ENCODE measurements around the gene MINDY2.

MINDY2 gene

DNA sequence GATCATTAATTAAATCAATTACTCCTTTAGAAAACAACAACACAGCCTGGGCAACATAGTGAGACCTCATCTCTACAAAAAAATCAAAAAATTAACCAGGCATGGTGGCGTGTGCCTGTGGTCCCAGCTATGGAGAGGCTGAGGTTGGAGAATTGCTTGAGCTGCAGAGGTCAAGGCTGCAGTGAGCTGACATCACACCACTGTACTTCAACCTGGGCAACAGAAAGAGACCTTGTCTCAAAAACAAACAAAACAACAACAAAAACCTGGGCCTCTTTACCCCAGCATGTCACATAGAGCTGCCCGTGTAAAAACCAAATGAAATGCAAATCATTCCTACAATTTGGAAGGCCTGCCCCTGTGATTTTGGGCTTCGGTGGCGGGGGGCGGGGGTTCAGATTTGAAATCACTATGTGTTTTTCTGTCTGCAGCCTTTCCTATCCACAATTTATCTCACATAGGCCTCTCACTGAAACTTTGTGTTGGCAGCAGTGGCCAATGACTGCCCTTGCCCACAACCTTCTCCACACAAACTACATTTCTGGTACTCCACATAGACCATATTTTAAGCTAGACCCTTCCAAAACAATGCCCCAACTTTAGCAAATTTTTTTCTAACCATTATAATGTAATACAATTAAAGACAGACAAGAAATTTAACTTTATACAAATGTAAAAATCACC is 28.1 kb upstream of the MINDY2 start:
- no peak overlapping the region for H3K4me3 Mint-ChIP-seq
- peaks cover 73% of the 10 kb centered on the region for H3K4me1 Mint-ChIP-seq
- no peaks in the 10 kb centered on the region for H3K27me3 Mint-ChIP-seq
- no peaks in the 10 kb centered on the region for H3K9me3 Mint-ChIP-seq
- ATAC-seq (no peak), DNase-seq (no peak)
- H3K36me3 Mint-ChIP-seq (ENCODE audit: low read depth): peaks cover 9% of the 10 kb centered on the region
- no peak overlapping the region for H3K27ac Mint-ChIP-seq

DNA sequence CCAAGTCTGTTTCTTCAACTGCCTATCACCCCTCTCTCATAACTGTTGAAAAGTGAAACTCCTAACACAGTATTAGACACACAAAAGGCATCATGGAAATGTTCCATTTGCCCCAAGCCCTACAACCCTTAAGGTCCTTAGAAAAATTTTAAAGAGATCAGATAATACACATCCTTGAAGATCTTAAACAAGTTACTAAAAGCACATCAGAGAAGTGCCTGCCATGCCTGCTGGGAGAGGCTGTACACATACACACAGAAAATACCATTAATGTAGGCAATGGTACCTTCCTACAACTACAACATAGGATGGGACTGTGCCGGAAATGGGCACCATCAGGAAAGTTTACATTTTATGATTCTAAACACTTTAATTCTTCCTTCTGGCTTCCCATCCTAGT is 24.9 kb upstream of the MINDY2 start:
- ATAC-seq: no peak
- Mint-ChIP-seq H3K4me1 (peaks cover 67% of the 10 kb centered on the region), H3K27me3 (no peaks in the 10 kb centered on the region), H3K27ac (no peak overlapping the region), H3K9me3 (no peaks in the 10 kb centered on the region), H3K36me3 (ENCODE audit: low read depth) (peaks cover 9% of the 10 kb centered on the region), H3K4me3 (peak overlapping the region; percentile 41)
- no peak for DNase-seq

DNA sequence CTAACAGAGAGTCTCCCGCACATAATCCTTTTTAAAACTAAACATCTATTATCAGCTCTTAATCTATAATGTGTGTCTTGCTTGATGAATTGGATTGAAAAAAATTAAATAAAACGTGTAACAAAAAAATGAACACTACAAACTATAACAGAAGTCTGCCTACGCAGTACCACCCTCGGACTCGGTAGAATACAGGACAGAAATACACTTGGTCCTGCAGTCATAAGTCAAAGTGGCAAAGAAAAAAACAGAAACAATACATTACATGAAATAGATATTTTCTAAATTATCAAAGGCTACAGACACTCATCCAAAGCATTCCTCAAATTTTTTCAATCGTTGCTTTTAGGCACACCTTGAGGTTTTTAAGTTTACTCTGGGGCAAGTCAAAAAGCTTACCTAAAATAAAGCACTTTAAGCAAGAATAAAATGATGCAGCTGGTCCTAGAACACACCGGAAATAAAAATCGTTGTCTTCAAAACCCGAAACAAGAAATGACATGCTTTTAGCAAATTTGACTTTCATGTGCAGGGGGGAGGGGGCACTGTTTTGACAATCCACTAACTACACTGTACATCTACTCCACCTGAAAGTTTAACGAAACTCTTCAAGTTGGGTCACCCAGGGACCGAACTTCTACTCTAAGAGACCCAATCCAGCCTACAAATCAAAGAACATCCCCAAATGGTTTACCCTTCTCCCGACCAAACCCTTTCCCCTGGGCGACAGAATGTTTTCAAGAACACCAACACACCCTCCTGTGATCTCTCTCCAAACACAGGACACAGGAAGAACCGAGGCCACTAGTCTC is 22.9 kb upstream of the MINDY2 start:
- Mint-ChIP-seq H3K4me1 (peaks cover 46% of the 10 kb centered on the region), H3K4me3 (peak overlapping the region; percentile 95), H3K27ac (peak overlapping the region; percentile 82), H3K36me3 (ENCODE audit: low read depth) (peaks cover 9% of the 10 kb centered on the region), H3K27me3 (no peaks in the 10 kb centered on the region), H3K9me3 (no peaks in the 10 kb centered on the region)
- DNase-seq (peak; percentile 31), ATAC-seq (no peak)

DNA sequence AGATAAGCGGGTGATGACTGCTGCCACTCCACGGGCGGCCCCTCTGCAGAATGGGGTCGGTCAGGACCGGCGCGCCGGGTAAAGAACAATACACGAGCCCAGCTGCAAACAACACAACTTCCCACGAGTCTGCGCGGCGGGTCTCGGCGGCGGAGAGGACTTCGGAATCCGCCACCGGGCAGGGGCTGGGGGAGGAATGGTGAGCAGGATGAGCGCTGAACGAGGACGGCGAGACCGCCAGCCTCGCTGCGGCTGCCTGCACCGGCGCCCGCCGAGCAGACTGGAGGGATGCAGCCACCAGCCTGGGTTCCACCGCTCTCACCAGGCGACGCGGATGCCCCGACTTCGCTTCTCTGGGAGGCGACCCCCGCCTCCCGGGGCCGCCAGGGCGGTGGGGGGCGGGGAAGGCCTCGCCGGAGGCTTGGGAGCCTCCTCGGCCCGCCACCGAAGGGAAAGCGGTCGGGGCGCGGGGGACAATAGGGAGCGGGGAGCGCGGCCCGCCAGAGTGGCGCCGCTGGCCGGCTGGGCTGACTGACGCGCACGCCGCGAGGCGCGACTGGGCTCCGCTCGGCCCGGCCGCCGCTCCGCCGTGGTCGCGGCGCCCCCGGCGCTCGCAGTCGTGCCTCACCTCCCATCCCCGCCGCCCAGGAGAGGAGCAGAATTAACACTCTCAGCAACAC is 22.1 kb upstream of the MINDY2 start:
- H3K27ac Mint-ChIP-seq: peak overlapping the region; percentile 89
- peak overlapping the region; percentile 95 for H3K4me3 Mint-ChIP-seq
- peak; percentile 53 for DNase-seq
- peaks cover 40% of the 10 kb centered on the region for H3K4me1 Mint-ChIP-seq
- peaks cover 7% of the 10 kb centered on the region for H3K36me3 Mint-ChIP-seq (ENCODE audit: low read depth)
- ATAC-seq: peak; percentile 8
- H3K27me3 Mint-ChIP-seq: no peaks in the 10 kb centered on the region
- no peaks in the 10 kb centered on the region for H3K9me3 Mint-ChIP-seq

DNA sequence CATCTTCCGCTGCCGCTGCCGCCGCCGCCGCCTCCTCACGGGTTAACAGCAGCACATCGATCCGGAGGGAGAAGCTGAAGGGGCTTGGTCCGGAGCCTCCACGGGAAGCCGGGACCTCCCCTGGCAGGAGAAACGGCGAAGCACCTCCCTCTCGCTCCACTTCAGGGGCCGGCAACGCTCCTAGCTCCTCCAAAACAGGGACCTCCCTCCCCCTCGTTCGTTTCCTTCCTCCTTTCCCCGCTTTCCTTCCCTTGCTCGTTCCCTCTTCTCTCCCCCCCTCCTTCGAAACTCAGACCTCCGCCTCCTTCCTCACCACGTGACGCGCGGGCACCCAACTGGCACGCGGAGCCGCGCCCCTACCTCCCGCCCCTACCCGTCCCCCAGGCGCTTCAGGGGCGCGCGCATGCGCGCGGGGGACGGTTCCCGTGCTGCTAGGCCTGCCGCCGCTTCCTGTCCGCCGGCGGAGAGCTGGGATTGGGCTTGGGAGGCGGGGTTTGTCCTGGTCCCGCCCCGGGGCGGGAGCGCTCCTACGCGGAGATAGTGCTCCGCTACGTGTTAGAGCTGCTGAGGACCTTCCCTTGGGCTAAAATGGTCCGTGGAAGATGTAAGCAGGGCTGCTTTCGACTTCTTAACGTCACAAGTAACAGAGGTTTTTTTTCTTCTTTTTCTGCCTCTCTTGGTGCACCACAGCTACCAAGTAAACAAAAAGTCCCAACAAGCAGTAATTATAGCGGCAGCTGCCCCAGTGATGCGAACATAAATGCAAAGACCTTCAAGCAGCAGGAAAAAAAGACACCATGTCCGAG is 21.4 kb upstream of the MINDY2 start, which contains the start of gene ADAM10:
Gene ADAM10, minus strand, starts transcription at position 176 of the 806 bp plus-strand sequence. Its CDS starts 173 bp downstream, at position 3.
- H3K4me1 Mint-ChIP-seq: peaks cover 32% of the 10 kb centered on the region
- peak within 1 kb of the TSS; percentile 95 for H3K4me3 Mint-ChIP-seq
- peaks cover 7% of the 10 kb centered on the region for H3K36me3 Mint-ChIP-seq (ENCODE audit: low read depth)
- H3K9me3 Mint-ChIP-seq: no peaks in the 10 kb centered on the region
- ATAC-seq: peak; percentile 93
- no peaks in the 10 kb centered on the region for H3K27me3 Mint-ChIP-seq
- H3K27ac Mint-ChIP-seq: peak within 1 kb of the TSS; percentile 89
- peak; percentile 99 for DNase-seq

DNA sequence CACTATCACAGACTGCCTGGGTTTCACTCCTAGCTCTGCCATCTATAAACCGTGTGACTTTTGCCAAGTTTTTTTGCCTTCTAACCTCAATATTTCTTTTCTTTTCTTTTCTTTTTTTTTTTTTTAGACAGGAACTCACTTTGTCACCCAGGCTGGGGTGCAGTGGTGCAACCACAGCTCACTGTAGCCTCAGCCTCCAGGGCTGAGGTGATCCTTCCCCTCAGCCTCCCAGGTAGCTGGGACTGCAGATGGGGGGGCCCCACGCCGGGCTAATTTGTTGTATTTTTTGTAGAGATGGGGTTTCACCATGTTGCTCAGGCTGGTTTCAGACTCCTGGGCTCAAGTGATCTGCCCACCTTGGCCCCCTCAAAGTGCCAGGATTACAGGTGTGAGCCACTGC is 18.4 kb upstream of the MINDY2 start:
- no peak overlapping the region for H3K27ac Mint-ChIP-seq
- no peaks in the 10 kb centered on the region for H3K36me3 Mint-ChIP-seq (ENCODE audit: low read depth)
- H3K4me1 Mint-ChIP-seq: peaks cover 14% of the 10 kb centered on the region
- no peaks in the 10 kb centered on the region for H3K27me3 Mint-ChIP-seq
- no peak overlapping the region for H3K4me3 Mint-ChIP-seq
- ATAC-seq (no peak), DNase-seq (no peak)
- H3K9me3 Mint-ChIP-seq: no peaks in the 10 kb centered on the region

DNA sequence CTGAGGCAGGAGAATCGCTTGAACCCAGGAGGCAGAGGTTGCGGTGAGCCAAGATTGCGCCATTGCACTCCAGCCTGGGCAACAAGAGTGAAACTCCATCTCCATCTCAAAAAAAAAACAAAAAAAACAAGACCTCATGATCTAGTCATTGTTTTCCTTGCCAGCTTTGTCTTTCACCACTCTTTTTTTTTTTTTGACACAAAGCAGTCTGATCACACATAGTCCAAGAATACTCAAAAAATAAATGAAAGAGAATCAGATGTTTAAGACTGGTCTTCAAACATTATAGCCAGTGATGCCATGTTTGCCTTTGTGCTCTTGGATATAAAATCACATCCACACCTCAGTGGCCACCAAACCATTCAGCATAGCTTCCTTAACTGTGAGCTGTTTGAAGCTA is 15.8 kb upstream of the MINDY2 start:
- DNase-seq: no peak
- H3K4me3 Mint-ChIP-seq: no peak overlapping the region
- peaks cover 6% of the 10 kb centered on the region for H3K4me1 Mint-ChIP-seq
- ATAC-seq: no peak
- H3K27me3 Mint-ChIP-seq: no peaks in the 10 kb centered on the region
- no peaks in the 10 kb centered on the region for H3K36me3 Mint-ChIP-seq (ENCODE audit: low read depth)
- H3K9me3 Mint-ChIP-seq: no peaks in the 10 kb centered on the region
- H3K27ac Mint-ChIP-seq: no peak overlapping the region

DNA sequence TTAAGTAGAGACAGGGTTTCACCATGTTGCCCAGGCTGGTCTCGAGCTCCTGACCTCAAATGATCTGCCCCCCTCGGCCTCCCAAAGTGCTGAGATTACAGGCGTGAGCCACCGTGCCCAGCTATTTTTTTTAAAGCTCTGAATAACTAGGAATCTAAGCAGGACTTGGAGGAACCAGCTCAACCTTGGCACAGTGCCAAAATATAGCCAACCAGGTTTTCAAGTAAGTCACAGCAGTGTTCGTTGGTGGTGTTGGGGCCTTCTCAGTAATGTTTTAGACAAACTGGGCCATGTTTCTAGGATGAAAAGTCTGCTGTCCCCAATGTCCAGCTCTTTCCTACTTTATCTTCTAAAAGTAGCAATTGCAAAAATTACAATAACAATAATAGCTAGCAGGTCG is 15.1 kb upstream of the MINDY2 start:
- DNase-seq (no peak), ATAC-seq (no peak)
- peaks cover 3% of the 10 kb centered on the region for H3K4me1 Mint-ChIP-seq
- H3K36me3 Mint-ChIP-seq (ENCODE audit: low read depth): no peaks in the 10 kb centered on the region
- H3K27ac Mint-ChIP-seq: no peak overlapping the region
- H3K27me3 Mint-ChIP-seq: no peaks in the 10 kb centered on the region
- no peak overlapping the region for H3K4me3 Mint-ChIP-seq
- no peaks in the 10 kb centered on the region for H3K9me3 Mint-ChIP-seq

DNA sequence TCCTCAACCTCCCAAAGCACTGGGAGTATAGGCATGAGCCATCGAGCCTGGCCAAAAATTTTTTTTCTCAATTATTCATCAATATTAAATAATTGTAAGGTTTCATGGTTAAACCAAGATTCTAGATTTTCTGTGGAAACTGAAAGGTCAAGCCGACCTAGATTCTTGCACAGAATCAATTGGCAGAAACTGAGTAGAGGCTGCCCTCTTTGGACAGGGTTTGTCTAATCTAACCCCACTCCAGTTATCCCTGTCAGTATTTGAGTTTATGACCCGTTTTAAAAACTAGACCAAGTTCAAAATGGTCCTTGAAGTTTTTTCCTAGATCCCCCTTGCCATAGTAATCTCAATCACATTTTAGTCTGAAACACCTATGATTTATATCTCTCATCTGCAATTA is 13.0 kb upstream of the MINDY2 start:
- Mint-ChIP-seq H3K4me3 (no peak overlapping the region), H3K36me3 (ENCODE audit: low read depth) (no peaks in the 10 kb centered on the region), H3K4me1 (peaks cover 6% of the 10 kb centered on the region), H3K9me3 (no peaks in the 10 kb centered on the region), H3K27ac (no peak overlapping the region), H3K27me3 (no peaks in the 10 kb centered on the region)
- ATAC-seq (peak; percentile 63), DNase-seq (no peak)

DNA sequence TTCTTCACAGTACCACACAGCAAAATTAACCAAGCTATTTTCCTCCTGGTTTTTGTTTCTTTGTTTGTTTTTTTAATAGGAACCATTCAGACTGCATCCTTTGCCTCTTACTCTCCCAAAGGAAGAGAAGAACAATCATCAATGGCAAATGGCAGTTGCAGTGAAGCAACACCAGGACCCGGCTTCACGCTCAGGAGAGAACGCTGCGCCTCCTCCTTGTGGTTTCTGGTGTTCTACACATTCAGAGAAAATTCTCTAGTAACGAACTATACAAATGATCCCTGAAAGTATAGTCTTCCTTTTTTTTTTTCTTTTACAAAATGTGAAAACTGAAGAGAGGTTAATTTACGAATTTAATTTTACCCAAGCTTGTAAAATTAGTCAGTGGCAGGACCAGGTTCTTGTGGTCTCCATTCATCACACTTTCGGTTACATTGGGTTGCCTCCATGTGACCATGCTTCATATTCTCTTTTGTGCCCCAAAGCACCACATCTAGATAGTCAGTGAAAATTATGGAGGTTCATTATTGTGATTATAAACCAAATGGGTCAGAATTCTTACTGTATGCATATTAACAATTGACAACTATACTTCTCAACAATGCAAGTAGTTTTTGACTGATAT is 10.6 kb upstream of the MINDY2 start:
- ATAC-seq: no peak
- H3K27ac Mint-ChIP-seq: no peak overlapping the region
- no peaks in the 10 kb centered on the region for H3K27me3 Mint-ChIP-seq
- peaks cover 6% of the 10 kb centered on the region for H3K36me3 Mint-ChIP-seq (ENCODE audit: low read depth)
- H3K9me3 Mint-ChIP-seq: peaks cover 8% of the 10 kb centered on the region
- H3K4me1 Mint-ChIP-seq: peaks cover 6% of the 10 kb centered on the region
- no peak for DNase-seq
- no peak overlapping the region for H3K4me3 Mint-ChIP-seq

DNA sequence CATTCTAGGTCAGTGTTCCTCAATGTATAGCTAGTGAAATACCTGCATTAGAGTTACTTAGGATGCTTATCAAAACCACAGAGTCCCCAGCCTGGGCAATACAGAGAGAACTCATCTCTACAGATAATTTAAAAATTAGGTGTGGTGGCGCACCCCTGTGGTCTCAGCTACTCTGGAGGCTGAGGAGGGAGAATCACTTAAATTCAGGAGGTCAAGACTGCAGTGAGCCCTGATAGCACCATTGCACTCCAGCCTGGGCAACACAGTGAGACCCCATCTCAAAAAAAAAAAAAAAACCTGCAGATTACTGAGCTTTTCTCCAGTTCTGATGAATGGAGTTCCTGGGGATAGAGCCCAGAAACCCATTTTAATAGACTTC is 10.1 kb upstream of the MINDY2 start:
- Mint-ChIP-seq H3K27ac (no peak overlapping the region), H3K27me3 (no peaks in the 10 kb centered on the region), H3K36me3 (ENCODE audit: low read depth) (peaks cover 6% of the 10 kb centered on the region), H3K9me3 (peaks cover 8% of the 10 kb centered on the region), H3K4me1 (peaks cover 6% of the 10 kb centered on the region), H3K4me3 (no peak overlapping the region)
- DNase-seq (peak; percentile 21), ATAC-seq (no peak)

DNA sequence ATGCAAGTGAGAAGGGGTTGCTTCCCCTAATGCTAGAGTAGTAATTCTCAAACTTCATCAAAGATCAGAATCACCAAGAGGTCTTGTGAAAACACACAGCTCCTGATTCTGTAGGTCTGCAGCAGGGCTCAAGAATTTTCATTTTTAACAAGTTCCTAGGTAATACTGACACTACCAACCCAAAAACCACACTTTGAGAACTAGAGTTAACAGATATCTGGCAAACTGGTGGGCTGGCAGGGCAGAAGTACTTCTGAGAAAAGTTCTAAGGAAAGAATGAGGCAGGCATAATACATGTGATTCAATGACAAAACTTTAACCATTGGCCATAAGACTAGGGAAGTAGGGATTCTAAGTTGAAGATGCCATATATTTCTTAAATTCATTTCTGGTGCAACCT is 8.8 kb upstream of the MINDY2 start:
- Mint-ChIP-seq H3K27ac (no peak overlapping the region), H3K4me3 (no peak overlapping the region), H3K4me1 (peaks cover 6% of the 10 kb centered on the region), H3K9me3 (peaks cover 8% of the 10 kb centered on the region), H3K36me3 (ENCODE audit: low read depth) (peaks cover 6% of the 10 kb centered on the region), H3K27me3 (no peaks in the 10 kb centered on the region)
- no peak for DNase-seq
- peak; percentile 36 for ATAC-seq

DNA sequence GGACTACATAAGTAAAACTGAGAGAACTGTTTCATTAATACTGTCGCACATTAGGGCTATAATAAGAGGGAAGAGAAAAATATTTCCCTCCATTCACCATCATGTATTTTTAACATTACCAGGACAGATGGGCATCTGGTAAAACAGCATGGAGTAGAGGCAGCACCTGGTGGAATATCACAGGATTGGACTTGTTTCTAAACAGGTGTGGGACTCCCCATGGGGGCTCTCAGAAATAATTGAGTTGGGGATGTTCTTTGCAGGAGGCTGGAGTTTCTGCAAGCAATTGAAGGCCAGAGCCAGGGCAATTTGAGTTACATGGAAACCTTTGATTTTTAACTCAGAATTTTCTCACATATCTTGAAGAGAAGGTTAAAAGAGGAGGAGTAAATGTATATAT is 8.4 kb upstream of the MINDY2 start:
- no peak overlapping the region for H3K27ac Mint-ChIP-seq
- no peak for ATAC-seq
- no peak for DNase-seq
- peaks cover 6% of the 10 kb centered on the region for H3K36me3 Mint-ChIP-seq (ENCODE audit: low read depth)
- H3K4me3 Mint-ChIP-seq: no peak overlapping the region
- H3K9me3 Mint-ChIP-seq: peaks cover 8% of the 10 kb centered on the region
- H3K27me3 Mint-ChIP-seq: no peaks in the 10 kb centered on the region
- peaks cover 6% of the 10 kb centered on the region for H3K4me1 Mint-ChIP-seq

DNA sequence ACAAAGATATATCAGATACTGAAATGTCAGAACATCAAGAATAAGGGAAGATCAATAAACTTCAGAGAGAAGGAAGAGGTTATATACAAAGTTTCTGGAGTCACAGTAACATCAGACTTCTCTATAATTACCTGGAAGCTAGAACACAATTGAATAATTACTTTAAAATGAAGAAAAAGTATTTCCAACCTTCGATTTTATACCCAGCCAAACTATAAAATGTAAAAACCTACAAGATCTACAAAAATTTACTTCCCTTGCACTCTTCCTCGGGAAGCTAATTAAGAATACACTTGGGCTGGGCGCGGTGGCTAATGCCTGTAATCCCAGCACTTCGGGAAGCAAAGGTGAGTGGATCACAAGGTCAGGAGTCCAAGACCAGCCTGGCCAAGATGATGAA is 6.6 kb upstream of the MINDY2 start:
- DNase-seq (no peak), ATAC-seq (no peak)
- H3K4me3 Mint-ChIP-seq: no peak overlapping the region
- H3K9me3 Mint-ChIP-seq: peaks cover 8% of the 10 kb centered on the region
- H3K36me3 Mint-ChIP-seq (ENCODE audit: low read depth): peaks cover 6% of the 10 kb centered on the region
- H3K27me3 Mint-ChIP-seq: no peaks in the 10 kb centered on the region
- H3K4me1 Mint-ChIP-seq: peaks cover 6% of the 10 kb centered on the region
- H3K27ac Mint-ChIP-seq: no peak overlapping the region
